Measurements from ENCODE around the gene VASN.

The VASN gene

GRCh38 chr16:4388271-4389021 is 16.8 kb downstream of the VASN start:
- Histone ChIP-seq H3K9me3 (ENCODE audit: control insufficient read depth, insufficient read depth, low read length) (no peaks in the 10 kb centered on the region), H3K4me2 (ENCODE audit: low read length) (no peak overlapping the region), H3K9me2 (replicated peaks; ENCODE audit: control insufficient read depth, low read length) (no peaks in the 10 kb centered on the region), H3K36me3 (ENCODE audit: control insufficient read depth, low read length) (peaks cover 26% of the 10 kb centered on the region), H4K20me1 (ENCODE audit: control insufficient read depth, insufficient read depth, low read depth, low read length) (no peaks in the 10 kb centered on the region), H3K27me3 (ENCODE audit: control insufficient read depth, low read length) (no peaks in the 10 kb centered on the region), H3K79me2 (ENCODE audit: control insufficient read depth, low read length) (no peaks in the 10 kb centered on the region), H3K27ac (ENCODE audit: low read depth, low read length) (no peak overlapping the region), H3F3A (ENCODE audit: control insufficient read depth, insufficient read depth) (no peaks in the 10 kb centered on the region), H3K4me1 (ENCODE audit: control insufficient read depth, low read length) (peaks cover 8% of the 10 kb centered on the region), H3K4me3 (ENCODE audit: low read length) (no peak overlapping the region)
- TF ChIP-seq EZH2phosphoT487 (IDR thresholded peaks at IDR 0.05; ENCODE audit: borderline replicate concordance, low read length): no peak
- TF ChIP-seq CTCF (IDR thresholded peaks at IDR 0.05; ENCODE audit: low read depth, low read length, poor library complexity, severe bottlenecking): no peak

GRCh38 chr16:4389051-4389955 is 17.7 kb downstream of the VASN start:
- Histone ChIP-seq H3K4me1 (ENCODE audit: control insufficient read depth, low read length) (peaks cover 8% of the 10 kb centered on the region), H3F3A (ENCODE audit: control insufficient read depth, insufficient read depth) (no peaks in the 10 kb centered on the region), H3K9me2 (replicated peaks; ENCODE audit: control insufficient read depth, low read length) (no peaks in the 10 kb centered on the region), H3K79me2 (ENCODE audit: control insufficient read depth, low read length) (no peaks in the 10 kb centered on the region), H3K27me3 (ENCODE audit: control insufficient read depth, low read length) (no peaks in the 10 kb centered on the region), H3K4me3 (ENCODE audit: low read length) (no peak overlapping the region), H4K20me1 (ENCODE audit: control insufficient read depth, insufficient read depth, low read depth, low read length) (no peaks in the 10 kb centered on the region), H3K27ac (ENCODE audit: low read depth, low read length) (no peak overlapping the region), H3K36me3 (ENCODE audit: control insufficient read depth, low read length) (peaks cover 27% of the 10 kb centered on the region), H3K9me3 (ENCODE audit: control insufficient read depth, insufficient read depth, low read length) (no peaks in the 10 kb centered on the region), H3K4me2 (ENCODE audit: low read length) (no peak overlapping the region)
- no peak for TF ChIP-seq CTCF (IDR thresholded peaks at IDR 0.05; ENCODE audit: low read depth, low read length, poor library complexity, severe bottlenecking)
- TF ChIP-seq EZH2phosphoT487 (IDR thresholded peaks at IDR 0.05; ENCODE audit: borderline replicate concordance, low read length): no peak

GRCh38 chr16:4390266-4391260 is 18.9 kb downstream of the VASN start:
- H3K36me3 ChIP-seq (ENCODE audit: control insufficient read depth, low read length): peaks cover 36% of the 10 kb centered on the region
- H3K4me2 ChIP-seq (ENCODE audit: low read length): no peak overlapping the region

More at GRCh38 chr16:4390266-4391260, 18.9 kb downstream of the VASN start:
- Histone ChIP-seq H3K27me3 (ENCODE audit: control insufficient read depth, low read length) (no peaks in the 10 kb centered on the region), H3K79me2 (ENCODE audit: control insufficient read depth, low read length) (no peaks in the 10 kb centered on the region), H3K9me2 (replicated peaks; ENCODE audit: control insufficient read depth, low read length) (no peaks in the 10 kb centered on the region), H3K9me3 (ENCODE audit: control insufficient read depth, insufficient read depth, low read length) (no peaks in the 10 kb centered on the region), H3K4me1 (ENCODE audit: control insufficient read depth, low read length) (peaks cover 8% of the 10 kb centered on the region), H3K4me3 (ENCODE audit: low read length) (no peak overlapping the region), H3F3A (ENCODE audit: control insufficient read depth, insufficient read depth) (no peaks in the 10 kb centered on the region), H4K20me1 (ENCODE audit: control insufficient read depth, insufficient read depth, low read depth, low read length) (no peaks in the 10 kb centered on the region; the same call in 1 of the 2 replicates), H3K27ac (ENCODE audit: low read depth, low read length) (no peak overlapping the region)
- no peak for TF ChIP-seq CTCF (IDR thresholded peaks at IDR 0.05; ENCODE audit: low read depth, low read length, poor library complexity, severe bottlenecking)
- TF ChIP-seq EZH2phosphoT487 (IDR thresholded peaks at IDR 0.05; ENCODE audit: borderline replicate concordance, low read length): no peak

Data from DOHH2 (cell line).